Measurements from ENCODE around the gene SSR1. TPM values are rescaled to one million over a fixed set of nuclear protein-coding genes. Genes with fewer than 3 reads are reported as not detected.
"Not testable (repeated sequence)": the region's sequence is repeated elsewhere in the genome, so short reads cannot be mapped to it uniquely, and the experiment has no call there.

The SSR1 gene
- total RNA-seq (2014; rRNA removed; shearing (Covaris generic)), result 153 and 169 TPM in 2 replicates

GRCh38 chr6:7312616-7313504, at the start of gene SSR1:
SSR1 (minus strand) TSS chr6:7313199; CDS start chr6:7313120, 79 bp downstream.
- peak within 1 kb of the TSS; percentile 69 for H3K27ac ChIP-seq
- H3K4me1 ChIP-seq (replicated peaks), result peaks cover 12% of the 10 kb centered on the region
- DNase-seq (ENCODE audit: low read depth in 1 of 2, low spot score in 2 of 2), result peak; percentile 97 to 98
- peak within 1 kb of the TSS; percentile 80 for H3K4me3 ChIP-seq
- peaks cover 29% of the 10 kb centered on the region for H3K36me3 ChIP-seq
- no peaks in the 10 kb centered on the region for H3K9me3 ChIP-seq (replicated peaks)
- H3K27me3 ChIP-seq (replicated peaks), result no peaks in the 10 kb centered on the region

GRCh38 chr6:7351916-7352315, 38.9 kb upstream of the SSR1 start:
- not testable (repeated sequence) for H3K4me1 ChIP-seq (replicated peaks); H3K36me3 ChIP-seq; DNase-seq (ENCODE audit: low read depth in 1 of 2, low spot score in 2 of 2); H3K9me3 ChIP-seq (replicated peaks); H3K27ac ChIP-seq; H3K4me3 ChIP-seq
- peaks cover 18% of the 10 kb centered on the region for H3K27me3 ChIP-seq (replicated peaks)

GRCh38 chr6:7350591-7350990, 37.6 kb upstream of the SSR1 start:
- peaks cover 18% of the 10 kb centered on the region for H3K27me3 ChIP-seq (replicated peaks)
- not testable (repeated sequence) for H3K4me3 ChIP-seq; DNase-seq (ENCODE audit: low read depth in 1 of 2, low spot score in 2 of 2); H3K4me1 ChIP-seq (replicated peaks); H3K9me3 ChIP-seq (replicated peaks); H3K27ac ChIP-seq; H3K36me3 ChIP-seq

- not testable (repeated sequence) for H3K4me1 ChIP-seq (replicated peaks); H3K27ac ChIP-seq; DNase-seq (ENCODE audit: low read depth in 1 of 2, low spot score in 2 of 2); H3K27me3 ChIP-seq (replicated peaks); H3K4me3 ChIP-seq; H3K9me3 ChIP-seq (replicated peaks); H3K36me3 ChIP-seq
These were observed 34.6 kb upstream of the SSR1 start for GRCh38 chr6:7347551-7347997.

GRCh38 chr6:7344773-7345450, 31.9 kb upstream of the SSR1 start:
- H3K27me3 ChIP-seq (replicated peaks); H3K27ac ChIP-seq; H3K36me3 ChIP-seq; H3K4me3 ChIP-seq; H3K9me3 ChIP-seq (replicated peaks); DNase-seq (ENCODE audit: low read depth in 1 of 2, low spot score in 2 of 2); H3K4me1 ChIP-seq (replicated peaks): not testable (repeated sequence)

GRCh38 chr6:7343546-7344475, 30.8 kb upstream of the SSR1 start:
- Histone ChIP-seq H3K4me1 (replicated peaks) (no peaks in the 10 kb centered on the region), H3K36me3 (no peaks in the 10 kb centered on the region), H3K27me3 (replicated peaks) (no peaks in the 10 kb centered on the region), H3K27ac (no peak overlapping the region), H3K4me3 (no peak overlapping the region), H3K9me3 (replicated peaks) (no peaks in the 10 kb centered on the region)
- DNase-seq (ENCODE audit: low read depth in 1 of 2, low spot score in 2 of 2), result no peak

- Histone ChIP-seq H3K27ac (no peak overlapping the region), H3K27me3 (replicated peaks) (no peaks in the 10 kb centered on the region), H3K4me1 (replicated peaks) (no peaks in the 10 kb centered on the region), H3K4me3 (no peak overlapping the region), H3K36me3 (no peaks in the 10 kb centered on the region), H3K9me3 (replicated peaks) (no peaks in the 10 kb centered on the region)
- DNase-seq (ENCODE audit: low read depth in 1 of 2, low spot score in 2 of 2), result no peak
These were observed 29.2 kb upstream of the SSR1 start for GRCh38 chr6:7341989-7342742.

GRCh38 chr6:7341271-7341670, 28.3 kb upstream of the SSR1 start:
- H3K27ac ChIP-seq, result no peak overlapping the region
- H3K4me3 ChIP-seq, result no peak overlapping the region
- H3K36me3 ChIP-seq, result no peaks in the 10 kb centered on the region
- H3K27me3 ChIP-seq (replicated peaks), result no peaks in the 10 kb centered on the region
- no peaks in the 10 kb centered on the region for H3K4me1 ChIP-seq (replicated peaks)
- DNase-seq (ENCODE audit: low read depth in 1 of 2, low spot score in 2 of 2), result no peak
- H3K9me3 ChIP-seq (replicated peaks), result no peaks in the 10 kb centered on the region

- not testable (repeated sequence) for DNase-seq (ENCODE audit: low read depth in 1 of 2, low spot score in 2 of 2); H3K4me3 ChIP-seq; H3K9me3 ChIP-seq (replicated peaks); H3K27ac ChIP-seq; H3K27me3 ChIP-seq (replicated peaks); H3K4me1 ChIP-seq (replicated peaks); H3K36me3 ChIP-seq
These were observed 26.2 kb upstream of the SSR1 start for GRCh38 chr6:7339007-7339732.

GRCh38 chr6:7338031-7338430, 25.0 kb upstream of the SSR1 start:
- H3K9me3 ChIP-seq (replicated peaks), result no peaks in the 10 kb centered on the region
- DNase-seq (ENCODE audit: low read depth in 1 of 2, low spot score in 2 of 2), result no peak
- H3K4me1 ChIP-seq (replicated peaks), result no peaks in the 10 kb centered on the region
- H3K27ac ChIP-seq, result no peak overlapping the region
- no peaks in the 10 kb centered on the region for H3K36me3 ChIP-seq
- no peaks in the 10 kb centered on the region; the same call in 1 of the 2 replicates for H3K27me3 ChIP-seq (replicated peaks)
- no peak overlapping the region for H3K4me3 ChIP-seq

GRCh38 chr6:7335519-7335918, 22.5 kb upstream of the SSR1 start:
- Histone ChIP-seq H3K4me1 (replicated peaks) (no peaks in the 10 kb centered on the region), H3K9me3 (replicated peaks) (no peaks in the 10 kb centered on the region), H3K27me3 (replicated peaks) (no peaks in the 10 kb centered on the region; the same call in 1 of the 2 replicates), H3K27ac (no peak overlapping the region), H3K4me3 (no peak overlapping the region), H3K36me3 (no peaks in the 10 kb centered on the region)
- no peak for DNase-seq (ENCODE audit: low read depth in 1 of 2, low spot score in 2 of 2)

- Histone ChIP-seq H3K27ac (no peak overlapping the region), H3K36me3 (no peaks in the 10 kb centered on the region), H3K27me3 (replicated peaks) (no peaks in the 10 kb centered on the region; the same call in 1 of the 2 replicates), H3K4me1 (replicated peaks) (no peaks in the 10 kb centered on the region), H3K9me3 (replicated peaks) (no peaks in the 10 kb centered on the region), H3K4me3 (no peak overlapping the region)
- no peak for DNase-seq (ENCODE audit: low read depth in 1 of 2, low spot score in 2 of 2)
These were observed 21.7 kb upstream of the SSR1 start for GRCh38 chr6:7334685-7335084.
